PC-9 (cell line): ENCODE data around the gene GOLT1B. TPM values are rescaled to one million over a fixed set of nuclear protein-coding genes. Genes with fewer than 3 reads are reported as not detected.

Source experiments
- BruUV-seq: library from RNA; stranded (reverse); fragments of 400-500 nt; replicated peaks from 2 replicates; lab custom pipeline; 2021; lab: Mats Ljungman, UMichigan
- CTCF ChIA-PET: fragments of 300-600 bp; sonication (Branson Sonifier 250); formaldehyde crosslinking; loops from one replicate; lab custom pipeline; 2022; ENCODE audit warnings: antibody characterized with exemption; lab: Charles Lee
- POLR2A ChIA-PET: fragments of 300-600 bp; sonication (Branson Sonifier 250); formaldehyde crosslinking; loops from one replicate; lab custom pipeline; 2022; ENCODE audit warnings: antibody characterized with exemption; ENCODE audit not compliant: unreplicated experiment; lab: Charles Lee
- DNase-seq, 2 experiments: peaks; one replicate each; pipeline versions ENCODE4 v3.0.0 to v3.0.0-alpha.2; 2015 to 2022; ENCODE audit warnings: mixed read lengths in 1 of 2
- H2AFZ ChIP-seq: fragments of 200-600 bp; sonication (generic); 2 replicates; pipeline ENCODE4 v1.8.1; 2017; ENCODE audit warnings: antibody characterized with exemption
- H3F3A ChIP-seq: fragments of 200-600 bp; sonication (generic); 2 replicates; pipeline ENCODE4 v1.8.1; 2017; ENCODE audit warnings: antibody characterized with exemption, mild to moderate bottlenecking, low read depth; ENCODE audit not compliant: insufficient read depth
- H3K27ac ChIP-seq: fragments of 200-600 bp; sonication (generic); 2 replicates; pipeline ENCODE4 v1.6.1; 2016; ENCODE audit warnings: mixed run types
- H3K27me3 ChIP-seq: fragments of 200-600 bp; sonication (generic); 2 replicates; pipeline ENCODE4 v1.6.1; 2016; ENCODE audit warnings: low read depth, mixed run types; ENCODE audit not compliant: insufficient read depth
- H3K36me3 ChIP-seq: fragments of 200-600 bp; sonication (generic); 2 replicates; pipeline ENCODE4 v1.6.1; 2016; ENCODE audit warnings: low read depth, mixed run types
- H3K4me1 ChIP-seq: fragments of 200-600 bp; sonication (generic); replicated peaks from 2 replicates; pipeline ENCODE4 v1.6.1; 2016; ENCODE audit warnings: mixed run types; ENCODE audit not compliant: insufficient read depth
- H3K4me2 ChIP-seq: fragments of 200-600 bp; sonication (generic); 2 replicates; pipeline ENCODE4 v1.6.1; 2017; ENCODE audit warnings: mixed run types
- H3K4me3 ChIP-seq: fragments of 200-600 bp; sonication (generic); 2 replicates; pipeline ENCODE4 v1.6.1; 2016; ENCODE audit warnings: mixed run types
- H3K79me2 ChIP-seq: fragments of 200-600 bp; sonication (generic); 2 replicates; pipeline ENCODE4 v1.6.1; 2017; ENCODE audit warnings: low read depth, mixed run types
- H3K9me2 ChIP-seq: fragments of 200-600 bp; sonication (generic); 2 replicates; pipeline ENCODE4 v1.8.1; 2017; ENCODE audit warnings: mild to moderate bottlenecking; ENCODE audit not compliant: insufficient read depth
- H3K9me3 ChIP-seq: fragments of 200-600 bp; sonication (generic); 2 replicates; pipeline ENCODE4 v1.8.1; 2016; ENCODE audit warnings: low read depth; ENCODE audit not compliant: insufficient read depth
- H4K20me1 ChIP-seq: fragments of 200-600 bp; sonication (generic); 2 replicates; pipeline ENCODE4 v1.8.1; 2017; ENCODE audit not compliant: insufficient read depth
- CTCF ChIP-seq: fragments of 200-600 bp; sonication (generic); conservative IDR thresholded peaks from 2 replicates; pipeline ENCODE4 v1.6.1; 2017; ENCODE audit warnings: mixed run types, antibody characterized with exemption, mild to moderate bottlenecking, moderate library complexity
- EZH2 ChIP-seq: fragments of 200-600 bp; sonication (generic); IDR thresholded peaks from 2 replicates; pipeline ENCODE4 v1.8.0; 2017; ENCODE audit warnings: antibody characterized with exemption, low read depth
- intact Hi-C: fragments of 100-400 bp; cut with micrococcal nuclease; formaldehyde crosslinking; loops from one replicate; pipeline ENCODE4 v1.10.0; 2022; ENCODE audit not compliant: unreplicated experiment
- total RNA-seq: library from RNA; stranded (reverse); gene quantifications from 2 replicates; pipeline ENCODE4 v1.2.3, GENCODE V29; 2021

GOLT1B gene
- total RNA-seq, 1 experiment from 2014 or later = 39.0 TPM

- Histone ChIP-seq H3K27ac (no peak overlapping the region), H3K9me2 (no peaks in the 10 kb centered on the region), H3F3A (no peaks in the 10 kb centered on the region), H3K4me1 (no peaks in the 10 kb centered on the region), H3K9me3 (no peaks in the 10 kb centered on the region), H2AFZ (no peak overlapping the region), H4K20me1 (peaks cover 3% of the 10 kb centered on the region; the same call in 1 of the 2 replicates), H3K79me2 (peaks cover 28% of the 10 kb centered on the region), H3K4me3 (no peak overlapping the region), H3K4me2 (no peak overlapping the region), H3K36me3 (peaks cover 15% of the 10 kb centered on the region), H3K27me3 (no peaks in the 10 kb centered on the region)
- TF ChIP-seq EZH2 (no peak), CTCF (no peak)
- ChIA-PET CTCF (interaction anchor here (0.5 kb wide), 1 partner anchor 183 kb away, joined by 6 read pairs; no protein-coding TSS in a partner anchor), POLR2A (no interaction called here)
- intact Hi-C loops = no loop called here
- no peak for DNase-seq
- BruUV-seq = no TSS peak
Measured at GRCh38 chr12:21509768-21510167, 8.2 kb downstream of the GOLT1B start.

DNA sequence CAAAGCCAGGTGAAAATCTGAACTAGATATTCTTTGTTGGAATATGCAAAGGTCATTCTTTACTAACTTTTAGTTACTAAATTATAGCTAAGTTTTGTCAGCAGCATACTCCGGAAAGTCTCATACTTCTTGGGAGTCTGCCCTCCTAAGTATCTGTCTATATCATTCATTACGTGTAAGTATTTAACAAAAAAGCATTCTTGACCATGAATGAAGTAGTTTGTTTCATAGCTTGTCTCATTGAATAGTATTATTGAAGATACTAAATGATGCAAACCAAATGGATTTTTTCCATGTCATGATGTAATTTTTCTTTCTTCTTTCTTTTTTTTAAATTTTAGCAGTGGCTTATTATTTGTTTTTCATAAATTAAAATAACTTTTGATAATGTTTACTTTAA is 14.7 kb downstream of the GOLT1B start:
- no peak for TF ChIP-seq EZH2
- TF ChIP-seq CTCF = no peak
- Histone ChIP-seq H3K27me3 (no peaks in the 10 kb centered on the region), H3K36me3 (peaks cover 14% of the 10 kb centered on the region; the same call in 1 of the 2 replicates), H3K79me2 (no peaks in the 10 kb centered on the region), H3K4me2 (no peak overlapping the region), H3K27ac (no peak overlapping the region), H3K9me3 (no peaks in the 10 kb centered on the region), H3K4me3 (no peak overlapping the region), H2AFZ (no peak overlapping the region), H3F3A (0 out of 2 replicates have a peak, but pooled peaks cover 4% of the 10 kb centered on the region), H4K20me1 (no peaks in the 10 kb centered on the region; the same call in 1 of the 2 replicates), H3K4me1 (no peaks in the 10 kb centered on the region), H3K9me2 (no peaks in the 10 kb centered on the region)
- intact Hi-C loops = no loop called here
- DNase-seq = no peak
- no TSS peak for BruUV-seq
- ChIA-PET POLR2A (no interaction called here), CTCF (no interaction called here)

- Histone ChIP-seq H3K9me3 (no peaks in the 10 kb centered on the region), H3K4me1 (no peaks in the 10 kb centered on the region), H3K27ac (no peak overlapping the region), H3K36me3 (peaks cover 9% of the 10 kb centered on the region; the same call in 1 of the 2 replicates), H3F3A (0 out of 2 replicates have a peak, but pooled peaks cover 4% of the 10 kb centered on the region), H3K9me2 (no peaks in the 10 kb centered on the region), H3K4me2 (no peak overlapping the region), H3K79me2 (no peaks in the 10 kb centered on the region), H2AFZ (no peak overlapping the region), H3K27me3 (no peaks in the 10 kb centered on the region), H4K20me1 (no peaks in the 10 kb centered on the region; the same call in 1 of the 2 replicates), H3K4me3 (no peak overlapping the region)
- ChIA-PET CTCF (no interaction called here), POLR2A (interaction anchor here (0.7 kb wide), 1 partner anchor 13 kb away, joined by 3 read pairs; no protein-coding TSS in a partner anchor)
- TF ChIP-seq EZH2 (no peak), CTCF (no peak)
- no TSS peak for BruUV-seq
- DNase-seq = no peak
- intact Hi-C loops = no loop called here
Measured at GRCh38 chr12:21518451-21518850, 16.9 kb downstream of the GOLT1B start.
